ENCODE results near the gene ZNF516.
"Not testable (repeated sequence)": the region's sequence is repeated elsewhere in the genome, so short reads cannot be mapped to it uniquely, and the experiment has no call there.

ZNF516 gene

DNA sequence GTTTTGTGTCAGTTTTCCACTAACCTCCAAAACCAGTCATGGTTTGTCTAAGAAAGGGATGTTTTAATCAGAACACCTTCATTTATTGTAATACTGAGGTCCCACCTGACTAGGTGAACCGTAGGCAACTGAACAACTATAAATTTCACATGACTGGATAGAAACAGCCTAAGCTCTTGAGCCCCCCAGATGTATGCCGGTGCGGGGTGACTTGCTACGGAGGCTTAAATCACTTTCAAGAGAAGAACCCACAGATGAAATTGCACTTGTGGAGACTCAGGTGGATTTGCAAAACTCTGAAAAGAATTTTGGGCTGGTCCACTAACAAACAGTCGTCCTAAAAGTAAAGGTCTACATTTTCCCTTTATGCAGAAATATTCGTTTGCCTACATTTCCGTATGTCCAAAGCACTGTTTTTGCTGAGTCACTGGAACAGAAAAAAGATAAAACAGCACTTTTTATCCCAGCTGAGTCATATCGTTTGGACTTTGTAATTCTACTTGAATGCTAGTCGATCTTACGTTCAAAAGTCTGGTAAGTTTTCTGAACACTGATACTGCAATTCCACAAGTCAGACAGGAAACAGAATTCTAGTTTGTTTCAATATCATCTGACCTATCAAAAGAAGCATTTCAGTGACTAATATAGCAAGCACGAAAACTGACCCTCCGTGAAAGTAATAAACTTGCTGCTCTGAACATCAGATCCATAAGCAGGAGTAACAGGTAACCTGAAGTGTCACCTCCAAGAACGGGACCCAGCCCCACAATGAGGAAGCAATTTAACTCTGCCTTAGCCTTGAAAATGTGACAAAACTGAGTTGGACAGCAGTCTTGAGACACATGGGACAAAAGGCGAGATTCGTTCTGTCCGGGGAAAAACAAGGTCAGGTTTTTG lies 18.1 kb downstream of the ZNF516 start:
- Histone ChIP-seq H3K4me1 (ENCODE audit: insufficient read depth, low read length) (no peaks in the 10 kb centered on the region), H3K27ac (ENCODE audit: low read length) (no peak overlapping the region)

DNA sequence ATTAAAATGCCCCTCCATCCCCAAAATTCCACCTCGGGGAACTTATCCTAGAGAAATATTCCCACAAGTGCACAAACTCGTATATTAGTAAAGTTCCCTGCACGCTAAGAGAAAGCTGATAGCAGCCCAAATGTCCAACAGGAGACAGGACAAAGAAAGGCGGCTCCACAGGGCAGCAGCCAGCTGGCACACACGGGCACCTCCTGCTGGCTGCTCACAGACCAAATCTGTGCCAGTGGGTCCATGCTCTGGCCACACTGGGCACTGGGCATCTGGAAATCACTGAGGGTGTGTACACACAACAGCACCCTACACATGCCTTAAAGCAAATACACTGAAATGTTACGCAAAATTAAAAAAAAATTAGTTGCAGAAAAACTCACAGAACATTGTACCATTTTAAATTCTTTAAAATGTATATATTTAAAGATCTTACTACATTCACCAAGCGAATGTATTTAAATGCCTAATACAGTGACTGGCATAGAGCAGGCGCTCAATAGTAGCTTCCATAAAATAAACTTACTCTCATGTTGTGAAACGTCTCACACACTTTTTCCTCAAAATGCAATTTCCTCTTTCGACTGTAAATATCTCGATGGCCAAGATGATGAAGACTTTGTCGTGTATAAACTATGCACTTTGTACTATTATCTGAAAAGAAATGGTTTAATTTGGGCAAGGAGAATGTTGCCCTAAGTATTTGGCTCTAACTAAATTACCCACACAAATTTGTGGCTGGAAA lies 19.4 kb downstream of the ZNF516 start:
- no peaks in the 10 kb centered on the region for H3K79me2 ChIP-seq (ENCODE audit: insufficient read depth, low read length)
- TF ChIP-seq EZH2 (IDR thresholded peaks at IDR 0.05; ENCODE audit: borderline replicate concordance, low read depth, low read length, severe bottlenecking), result no peak
- TF ChIP-seq, protein P1, sequence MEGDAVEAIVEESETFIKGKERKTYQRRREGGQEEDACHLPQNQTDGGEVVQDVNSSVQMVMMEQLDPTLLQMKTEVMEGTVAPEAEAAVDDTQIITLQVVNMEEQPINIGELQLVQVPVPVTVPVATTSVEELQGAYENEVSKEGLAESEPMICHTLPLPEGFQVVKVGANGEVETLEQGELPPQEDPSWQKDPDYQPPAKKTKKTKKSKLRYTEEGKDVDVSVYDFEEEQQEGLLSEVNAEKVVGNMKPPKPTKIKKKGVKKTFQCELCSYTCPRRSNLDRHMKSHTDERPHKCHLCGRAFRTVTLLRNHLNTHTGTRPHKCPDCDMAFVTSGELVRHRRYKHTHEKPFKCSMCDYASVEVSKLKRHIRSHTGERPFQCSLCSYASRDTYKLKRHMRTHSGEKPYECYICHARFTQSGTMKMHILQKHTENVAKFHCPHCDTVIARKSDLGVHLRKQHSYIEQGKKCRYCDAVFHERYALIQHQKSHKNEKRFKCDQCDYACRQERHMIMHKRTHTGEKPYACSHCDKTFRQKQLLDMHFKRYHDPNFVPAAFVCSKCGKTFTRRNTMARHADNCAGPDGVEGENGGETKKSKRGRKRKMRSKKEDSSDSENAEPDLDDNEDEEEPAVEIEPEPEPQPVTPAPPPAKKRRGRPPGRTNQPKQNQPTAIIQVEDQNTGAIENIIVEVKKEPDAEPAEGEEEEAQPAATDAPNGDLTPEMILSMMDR (IDR thresholded peaks at IDR 0.05; ENCODE audit: borderline replicate concordance, extremely low read depth, low read length, poor library complexity, severe bottlenecking), result no peak
- no peaks in the 10 kb centered on the region for H3K36me3 ChIP-seq (ENCODE audit: insufficient read depth, low read length)
- no peak overlapping the region for H3K4me3 ChIP-seq (ENCODE audit: low read depth in 1 of 2, low read length in 2 of 2)
- H3K27ac ChIP-seq (ENCODE audit: low read length), result no peak overlapping the region
- no peak overlapping the region for H2AFZ ChIP-seq (ENCODE audit: low read depth, low read length)
- H3K9ac ChIP-seq (ENCODE audit: low read depth, low read length), result no peak overlapping the region
- H4K20me1 ChIP-seq (ENCODE audit: insufficient read depth, low read length), result no peaks in the 10 kb centered on the region
- no peaks in the 10 kb centered on the region for H3K9me3 ChIP-seq (ENCODE audit: insufficient read depth, low read length, severe bottlenecking)
- no peak overlapping the region for H3K4me2 ChIP-seq (ENCODE audit: insufficient read depth, low read length)
- H3K4me1 ChIP-seq (ENCODE audit: insufficient read depth, low read length), result no peaks in the 10 kb centered on the region
- no peak for DNase-seq
- no peak for ATAC-seq (ENCODE audit: insufficient read depth, low read depth)
- peaks cover 6% of the 10 kb centered on the region for H3K27me3 ChIP-seq (ENCODE audit: insufficient read depth, low read length, poor library complexity)

More for the DNA sequence above, 18.1 kb downstream of the ZNF516 start:
- DNase-seq (no peak), ATAC-seq (ENCODE audit: insufficient read depth, low read depth) (no peak)
- no peaks in the 10 kb centered on the region for H3K36me3 ChIP-seq (ENCODE audit: insufficient read depth, low read length)
- no peak overlapping the region for H3K4me2 ChIP-seq (ENCODE audit: insufficient read depth, low read length)
- H3K79me2 ChIP-seq (ENCODE audit: insufficient read depth, low read length), result no peaks in the 10 kb centered on the region
- H3K27me3 ChIP-seq (ENCODE audit: insufficient read depth, low read length, poor library complexity), result peaks cover 6% of the 10 kb centered on the region
- H2AFZ ChIP-seq (ENCODE audit: low read depth, low read length), result no peak overlapping the region
- H4K20me1 ChIP-seq (ENCODE audit: insufficient read depth, low read length), result no peaks in the 10 kb centered on the region
- H3K9ac ChIP-seq (ENCODE audit: low read depth, low read length), result no peak overlapping the region
- TF ChIP-seq, protein P1 (IDR thresholded peaks at IDR 0.05; ENCODE audit: borderline replicate concordance, extremely low read depth, low read length, poor library complexity, severe bottlenecking), result no peak
- no peak for TF ChIP-seq EZH2 (IDR thresholded peaks at IDR 0.05; ENCODE audit: borderline replicate concordance, low read depth, low read length, severe bottlenecking)
- H3K9me3 ChIP-seq (ENCODE audit: insufficient read depth, low read length, severe bottlenecking), result no peaks in the 10 kb centered on the region
- no peak overlapping the region for H3K4me3 ChIP-seq (ENCODE audit: low read depth in 1 of 2, low read length in 2 of 2)

DNA sequence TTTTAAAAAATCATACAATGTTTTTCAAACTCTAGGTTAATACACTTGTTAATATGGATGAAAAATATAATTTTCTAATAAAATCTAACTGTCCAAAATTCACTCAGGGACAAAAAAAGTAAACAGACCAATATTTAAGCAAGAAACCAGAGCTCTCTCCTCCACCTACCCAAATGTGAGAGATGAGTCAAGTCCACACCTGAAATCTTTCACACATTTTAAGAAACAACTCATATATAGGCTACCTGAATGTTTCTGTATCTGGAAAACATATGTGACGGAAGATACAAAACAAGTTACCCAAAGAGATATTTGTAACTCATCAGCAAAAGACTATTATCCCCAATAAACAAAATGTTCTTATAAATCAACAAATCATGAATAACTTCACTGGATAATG lies 20.2 kb downstream of the ZNF516 start:
- no peak overlapping the region for H3K27ac ChIP-seq (ENCODE audit: low read length)
- H3K4me2 ChIP-seq (ENCODE audit: insufficient read depth, low read length), result no peak overlapping the region
- H3K36me3 ChIP-seq (ENCODE audit: insufficient read depth, low read length), result no peaks in the 10 kb centered on the region
- H2AFZ ChIP-seq (ENCODE audit: low read depth, low read length), result no peak overlapping the region
- no peak for DNase-seq
- TF ChIP-seq EZH2 (IDR thresholded peaks at IDR 0.05; ENCODE audit: borderline replicate concordance, low read depth, low read length, severe bottlenecking), result no peak
- TF ChIP-seq, protein P1 (IDR thresholded peaks at IDR 0.05; ENCODE audit: borderline replicate concordance, extremely low read depth, low read length, poor library complexity, severe bottlenecking), result no peak
- H3K4me1 ChIP-seq (ENCODE audit: insufficient read depth, low read length), result no peaks in the 10 kb centered on the region
- ATAC-seq (ENCODE audit: insufficient read depth, low read depth), result no peak
- H3K79me2 ChIP-seq (ENCODE audit: insufficient read depth, low read length), result no peaks in the 10 kb centered on the region
- H3K4me3 ChIP-seq (ENCODE audit: low read depth in 1 of 2, low read length in 2 of 2), result no peak overlapping the region
- no peak overlapping the region for H3K9ac ChIP-seq (ENCODE audit: low read depth, low read length)
- no peaks in the 10 kb centered on the region for H4K20me1 ChIP-seq (ENCODE audit: insufficient read depth, low read length)
- no peaks in the 10 kb centered on the region for H3K9me3 ChIP-seq (ENCODE audit: insufficient read depth, low read length, severe bottlenecking)
- peaks cover 12% of the 10 kb centered on the region for H3K27me3 ChIP-seq (ENCODE audit: insufficient read depth, low read length, poor library complexity)

DNA sequence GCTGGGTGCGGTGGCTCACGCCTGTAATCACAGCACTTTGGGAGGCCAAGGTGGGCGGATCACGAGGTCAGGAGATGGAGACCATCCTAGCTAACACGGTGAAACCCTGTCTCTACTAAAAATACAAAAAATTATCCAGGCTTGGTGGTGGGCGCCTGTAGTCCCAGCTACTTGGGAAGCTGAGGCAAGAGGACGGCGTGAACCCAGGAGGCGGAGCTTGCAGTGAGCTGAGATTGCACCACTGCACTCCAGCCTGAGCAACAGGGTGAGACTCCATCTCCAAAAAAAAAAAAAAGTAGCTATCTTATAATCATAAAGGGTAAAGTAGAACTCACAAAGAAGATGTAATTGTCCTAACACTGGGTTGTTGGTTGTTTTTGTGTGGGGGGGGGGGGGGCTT lies 21.5 kb downstream of the ZNF516 start:
- not testable (repeated sequence) for H3K4me3 ChIP-seq (ENCODE audit: low read depth in 1 of 2, low read length in 2 of 2); H3K27ac ChIP-seq (ENCODE audit: low read length); H3K4me1 ChIP-seq (ENCODE audit: insufficient read depth, low read length); H3K9ac ChIP-seq (ENCODE audit: low read depth, low read length); H3K4me2 ChIP-seq (ENCODE audit: insufficient read depth, low read length); H3K79me2 ChIP-seq (ENCODE audit: insufficient read depth, low read length); H4K20me1 ChIP-seq (ENCODE audit: insufficient read depth, low read length); ATAC-seq (ENCODE audit: insufficient read depth, low read depth); DNase-seq; H2AFZ ChIP-seq (ENCODE audit: low read depth, low read length); H3K9me3 ChIP-seq (ENCODE audit: insufficient read depth, low read length, severe bottlenecking); H3K36me3 ChIP-seq (ENCODE audit: insufficient read depth, low read length)
- H3K27me3 ChIP-seq (ENCODE audit: insufficient read depth, low read length, poor library complexity), result peaks cover 12% of the 10 kb centered on the region
